Psoas muscle (tissue), 8 donors: ENCODE measurements around the gene GALT. TPM values are rescaled to one million over a fixed set of nuclear protein-coding genes. Genes with fewer than 3 reads are reported as not detected.

Source experiments
- ATAC-seq, 4 donors: fragments of 200-7000 bp; cut with Tn5 transposase; one replicate each; pipeline ENCODE4 v1.9.1; 2020; ENCODE audit warnings: moderate library complexity in 3 of 4, mild to moderate bottlenecking in 2 of 4
- DNase-seq, 2 donors: peaks; one replicate each; pipeline ENCODE4 v3.0.0-alpha.2; 2020
- H3K27ac ChIP-seq: fragments of 200-600 bp; one replicate; pipeline ENCODE4 v1.8.0; 2022
- H3K27me3 ChIP-seq, 3 donors: fragments of 200-600 bp in 1 of 3; one replicate each; pipeline versions ENCODE4 v1.6.1 to v1.8.0; 2013 to 2022; ENCODE audit warnings: low read length in 2 of 3, mild to moderate bottlenecking in 2 of 3, moderate library complexity in 1 of 3; ENCODE audit not compliant: insufficient read depth in 3 of 3
- H3K36me3 ChIP-seq, 2 donors: fragments of 200-600 bp in 1 of 2; one replicate each; pipeline versions ENCODE4 v1.6.1 to v1.8.0; 2013 to 2022; ENCODE audit warnings: low read depth in 1 of 2, mild to moderate bottlenecking in 1 of 2, moderate library complexity in 1 of 2; ENCODE audit not compliant: insufficient read depth in 1 of 2
- H3K4me1 ChIP-seq: fragments of 200-600 bp; one replicate; pipeline ENCODE4 v1.8.0; 2022
- H3K4me3 ChIP-seq: fragments of 200-600 bp; one replicate; pipeline ENCODE4 v1.8.0; 2022; ENCODE audit warnings: mild to moderate bottlenecking
- H3K9me3 ChIP-seq: fragments of 200-600 bp; one replicate; pipeline ENCODE4 v1.8.0; 2022
- WGBS, 3 donors: extraction: QIAGEN DNeasy Blood & Tissue Kit; methylation state at CpG; one replicate each; pipeline versions ENCODE4 v1.1.6 to v1.1.7; 2013; 5-methylcytosine and 5-hydroxymethylcytosine counted together
- intact Hi-C, 2 donors: fragments of 100-400 bp; cut with DNase I; formaldehyde crosslinking; loops; one replicate each; pipeline versions ENCODE4 v1.11.0 to v1.14.2; 2022
- polyA plus RNA-seq, 3 donors: library from polyadenylated mRNA; stranded (reverse); fragments of 200-250 nt; gene quantifications; one replicate each; pipeline ENCODE4 v1.2.3, GENCODE V29; 2013
- total RNA-seq, 4 donors: library from RNA; stranded (reverse); fragmentation: NEBNext Ultra II Directional in 2 of 4; extraction: Animal tissue kit (Norgen Biotek cat#: 25700) in 2 of 4; gene quantifications; one replicate each; pipeline versions ENCODE4 v1.2.1 to v1.2.4, GENCODE V29; 2021 to 2023
- TF ChIP-seq, protein P1 (sequence below): fragments of 200-600 bp; IDR thresholded peaks from one replicate; pipeline ENCODE4 v1.8.0; 2022; ENCODE audit warnings: antibody characterized with exemption
- donor health status: healthy with polysubstance abuse.
- donor health status: DM: no; HTN: no; CAD: no; lungs with moderate emphysema.
- donor health status: Bipolar disorder and iron deficiency.
- donor health status: healthy.
- donor health status: DM: yes; HTN: yes; CAD: no.
- donor health status: DM: no; HTN: no; CAD: no.
- donor health status: DM: no; HTN: no; CAD: no.
- donor health status: DM: yes; HTN: yes; CAD: no.

The GALT gene
- total and polyA plus RNA-seq, 7 donors = 9.5 to 40.6 (median 17.7) TPM

DNA sequence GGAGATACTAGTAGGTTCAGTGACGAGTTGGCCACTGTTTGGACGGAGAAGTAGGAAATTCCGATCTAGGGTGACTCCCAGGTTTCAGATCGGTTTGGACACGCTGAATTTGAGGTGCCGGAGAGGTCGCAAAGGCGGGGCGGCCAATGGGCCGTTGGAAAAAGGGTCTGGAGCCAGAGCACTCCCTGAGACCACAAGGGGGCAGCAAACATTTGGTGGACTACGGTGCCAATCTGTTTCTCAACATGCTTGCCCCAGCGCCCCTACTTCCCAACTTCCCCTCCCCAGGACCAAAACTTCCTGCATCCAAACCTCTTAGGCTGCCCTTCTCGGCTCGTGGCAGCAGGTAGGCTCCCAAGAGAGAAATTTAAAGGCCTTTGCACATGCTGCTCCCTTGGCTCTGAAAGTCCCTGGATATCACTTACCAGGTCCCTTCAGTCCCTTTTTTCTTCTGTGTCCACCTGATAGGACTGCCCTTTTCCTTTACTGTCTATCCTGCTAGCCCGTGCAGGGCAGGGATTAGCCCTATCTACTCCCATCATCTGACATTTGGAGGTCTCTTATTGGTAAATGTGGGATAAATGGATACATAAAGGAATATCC, 33.6 kb upstream of the GALT start:
- peak overlapping the region; percentile 73 for H3K4me3 ChIP-seq
- no peaks in the 10 kb centered on the region for H3K27me3 ChIP-seq
- peak; percentile 75 to 84 for DNase-seq
- peak; percentile 62 to 82 (median 71) for ATAC-seq
- intact Hi-C loops = loop anchor here in 1 of 2 donors (1.0 to 5.0 kb wide), 2 partner anchors 19 to 89 kb away; no protein-coding TSS in a partner anchor
- H3K36me3 ChIP-seq = peaks cover 3 to 48% of the 10 kb centered on the region in 2 donors
- peaks cover 26% of the 10 kb centered on the region for H3K4me1 ChIP-seq
- TF ChIP-seq, protein P1, sequence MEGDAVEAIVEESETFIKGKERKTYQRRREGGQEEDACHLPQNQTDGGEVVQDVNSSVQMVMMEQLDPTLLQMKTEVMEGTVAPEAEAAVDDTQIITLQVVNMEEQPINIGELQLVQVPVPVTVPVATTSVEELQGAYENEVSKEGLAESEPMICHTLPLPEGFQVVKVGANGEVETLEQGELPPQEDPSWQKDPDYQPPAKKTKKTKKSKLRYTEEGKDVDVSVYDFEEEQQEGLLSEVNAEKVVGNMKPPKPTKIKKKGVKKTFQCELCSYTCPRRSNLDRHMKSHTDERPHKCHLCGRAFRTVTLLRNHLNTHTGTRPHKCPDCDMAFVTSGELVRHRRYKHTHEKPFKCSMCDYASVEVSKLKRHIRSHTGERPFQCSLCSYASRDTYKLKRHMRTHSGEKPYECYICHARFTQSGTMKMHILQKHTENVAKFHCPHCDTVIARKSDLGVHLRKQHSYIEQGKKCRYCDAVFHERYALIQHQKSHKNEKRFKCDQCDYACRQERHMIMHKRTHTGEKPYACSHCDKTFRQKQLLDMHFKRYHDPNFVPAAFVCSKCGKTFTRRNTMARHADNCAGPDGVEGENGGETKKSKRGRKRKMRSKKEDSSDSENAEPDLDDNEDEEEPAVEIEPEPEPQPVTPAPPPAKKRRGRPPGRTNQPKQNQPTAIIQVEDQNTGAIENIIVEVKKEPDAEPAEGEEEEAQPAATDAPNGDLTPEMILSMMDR = peak; percentile 82
- peak overlapping the region; percentile 84 for H3K27ac ChIP-seq
- H3K9me3 ChIP-seq = no peaks in the 10 kb centered on the region
- WGBS, 3 donors = 1 to 2% (median 1%) methylated on average over 15 of the region's 15 CpGs

DNA sequence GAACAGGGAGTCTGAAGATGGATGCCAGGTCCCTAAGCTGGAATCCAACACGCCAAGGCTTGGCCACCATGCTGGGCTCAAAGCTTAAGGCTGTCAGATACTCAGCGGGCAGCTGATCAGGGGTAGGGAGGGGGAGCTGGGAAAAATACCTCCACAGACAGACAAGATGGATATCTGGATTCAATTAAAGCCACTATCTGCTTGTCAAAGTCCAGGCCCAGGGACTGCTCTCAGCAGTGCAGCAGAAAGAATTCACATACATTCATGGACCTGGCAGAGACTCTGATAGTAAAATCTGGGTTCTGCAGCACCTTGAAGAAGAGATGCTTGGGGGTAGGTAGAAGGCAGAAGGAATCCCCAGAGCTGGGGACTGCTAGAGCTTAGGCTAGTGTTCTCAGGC, 31.3 kb upstream of the GALT start:
- Histone ChIP-seq H3K27me3 (no peaks in the 10 kb centered on the region), H3K4me1 (peaks cover 30% of the 10 kb centered on the region), H3K4me3 (no peak overlapping the region), H3K9me3 (no peaks in the 10 kb centered on the region), H3K27ac (no peak overlapping the region), H3K36me3 (peaks cover 3 to 57% of the 10 kb centered on the region in 2 donors)
- ATAC-seq = no peak
- intact Hi-C loops = no loop called here
- TF ChIP-seq, protein P1 = no peak
- WGBS, 3 donors = 71 to 93% (median 75%) methylated on average over 2 of the region's 2 CpGs
- no peak for DNase-seq

DNA sequence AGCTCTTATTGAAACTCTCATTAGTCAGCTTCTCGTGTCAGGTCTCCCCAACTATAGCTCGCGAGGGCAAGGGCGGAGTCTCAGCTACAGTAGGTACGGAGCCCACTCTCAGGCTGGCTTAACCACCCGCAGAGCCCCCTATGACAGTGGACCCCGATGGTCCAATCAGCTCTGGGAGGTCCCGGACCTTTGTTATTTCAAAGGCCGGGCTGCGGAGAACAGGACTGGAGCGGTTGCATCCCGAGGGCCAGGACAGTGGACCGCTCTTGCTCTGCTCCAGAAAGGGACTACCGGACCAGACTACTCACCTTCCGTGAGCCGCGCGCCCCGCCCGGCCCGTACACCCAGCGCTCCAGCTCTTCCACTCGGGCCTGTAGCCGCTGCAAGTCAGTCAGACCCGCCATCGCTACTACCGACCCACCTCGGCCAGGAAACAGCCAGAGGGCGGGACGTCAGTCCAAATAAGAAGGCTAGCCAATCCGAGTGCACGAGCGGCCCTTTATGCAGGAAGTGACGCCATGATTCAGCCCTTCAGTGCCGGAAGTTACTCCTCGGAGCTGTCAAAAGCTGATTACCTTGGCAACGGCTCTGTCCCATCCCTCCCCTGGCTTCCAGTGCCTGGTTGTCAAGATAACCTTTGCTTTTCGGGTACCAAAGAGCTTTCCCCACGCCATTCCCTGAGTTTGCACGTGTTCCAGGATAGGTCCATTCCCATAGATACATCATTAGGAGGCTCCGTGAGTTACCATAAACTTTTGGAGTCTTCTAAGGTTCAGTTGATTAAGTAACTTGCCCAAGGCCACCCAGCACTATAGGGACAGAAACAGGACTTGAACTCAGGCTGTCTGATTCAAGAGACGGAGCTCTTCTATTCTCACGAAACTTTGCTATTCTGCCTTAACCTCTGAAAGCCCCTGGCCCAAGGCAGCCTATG, 26.1 kb upstream of the GALT start, which contains the start of gene DCTN3:
TSS of gene DCTN3 (minus strand) at position 435 of the 934 bp plus-strand sequence. CDS start at position 404, 31 bp downstream.
- Histone ChIP-seq H3K4me3 (peak within 1 kb of the TSS; percentile 89), H3K27me3 (peaks cover 0 to 36% (median 16%) of the 10 kb centered on the region in 3 donors), H3K27ac (peak within 1 kb of the TSS; percentile 56), H3K4me1 (peaks cover 18% of the 10 kb centered on the region), H3K36me3 (peaks cover 3 to 37% of the 10 kb centered on the region in 2 donors), H3K9me3 (no peaks in the 10 kb centered on the region)
- DNase-seq (peak; percentile 91 to 95), ATAC-seq (peak; percentile 97 to 100 (median 100))
- intact Hi-C loops = no loop called here
- 5 to 6% (median 5%) methylated on average over 43 of the region's 43 CpGs for WGBS, 3 donors
- TF ChIP-seq, protein P1 = no peak

DNA sequence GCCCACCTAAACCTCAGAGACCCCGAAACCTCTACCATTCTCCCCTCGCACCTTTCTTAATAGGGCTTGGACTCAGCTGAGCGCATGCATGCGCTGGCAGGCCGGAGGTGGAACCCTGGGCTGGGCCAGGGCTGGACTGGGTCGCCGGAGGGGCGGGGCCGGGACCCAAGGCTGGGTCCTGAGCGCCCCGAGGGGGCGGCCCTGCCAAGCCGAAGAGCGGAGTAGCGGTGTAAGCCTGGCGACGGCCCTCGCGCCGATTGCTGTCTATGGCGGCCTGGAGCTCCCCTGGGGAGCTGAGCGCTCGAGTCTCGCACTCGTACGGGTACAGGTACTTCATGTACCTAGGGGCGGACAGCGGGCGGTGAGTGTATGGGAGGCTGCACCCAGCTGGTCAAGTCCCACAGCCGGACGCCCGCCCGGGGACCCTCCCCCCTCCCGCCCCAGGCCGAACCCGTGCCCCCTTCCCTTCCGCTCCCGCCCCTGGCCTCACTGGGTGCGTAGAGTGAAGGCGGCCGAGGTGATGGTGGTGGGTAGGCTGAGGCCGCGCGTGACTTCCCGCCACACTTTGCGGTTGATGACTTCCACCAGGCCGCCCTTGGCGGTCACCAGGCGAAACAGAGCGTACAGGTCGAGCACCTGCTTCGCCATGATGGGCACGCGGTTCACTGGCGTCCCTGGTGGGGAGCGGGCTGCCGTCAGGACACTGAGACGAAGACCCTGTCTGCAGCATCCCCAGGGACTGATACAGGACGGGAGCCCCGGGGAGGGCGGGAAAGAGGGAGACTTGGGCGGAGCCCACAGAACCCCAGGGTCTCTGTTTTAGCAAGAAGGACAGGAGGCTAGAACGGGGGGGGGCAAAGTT, 22.9 kb upstream of the GALT start:
- Histone ChIP-seq H3K27ac (no peak overlapping the region), H3K9me3 (no peaks in the 10 kb centered on the region), H3K36me3 (peaks cover 0 to 4% of the 10 kb centered on the region in 2 donors), H3K4me1 (peaks cover 22% of the 10 kb centered on the region), H3K4me3 (peak overlapping the region; percentile 32), H3K27me3 (peaks cover 0 to 69% (median 37%) of the 10 kb centered on the region in 3 donors)
- intact Hi-C loops = no loop called here
- ATAC-seq (no peak), DNase-seq (no peak)
- WGBS, 3 donors = 6 to 11% (median 9%) methylated on average over 56 to 63 of the region's 63 CpGs
- TF ChIP-seq, protein P1 = no peak
